ENCODE data around the gene TSTD1.
A peak's percentile ranks its signal among the peaks of the same experiment; 100 is the strongest.

The TSTD1 gene

DNA sequence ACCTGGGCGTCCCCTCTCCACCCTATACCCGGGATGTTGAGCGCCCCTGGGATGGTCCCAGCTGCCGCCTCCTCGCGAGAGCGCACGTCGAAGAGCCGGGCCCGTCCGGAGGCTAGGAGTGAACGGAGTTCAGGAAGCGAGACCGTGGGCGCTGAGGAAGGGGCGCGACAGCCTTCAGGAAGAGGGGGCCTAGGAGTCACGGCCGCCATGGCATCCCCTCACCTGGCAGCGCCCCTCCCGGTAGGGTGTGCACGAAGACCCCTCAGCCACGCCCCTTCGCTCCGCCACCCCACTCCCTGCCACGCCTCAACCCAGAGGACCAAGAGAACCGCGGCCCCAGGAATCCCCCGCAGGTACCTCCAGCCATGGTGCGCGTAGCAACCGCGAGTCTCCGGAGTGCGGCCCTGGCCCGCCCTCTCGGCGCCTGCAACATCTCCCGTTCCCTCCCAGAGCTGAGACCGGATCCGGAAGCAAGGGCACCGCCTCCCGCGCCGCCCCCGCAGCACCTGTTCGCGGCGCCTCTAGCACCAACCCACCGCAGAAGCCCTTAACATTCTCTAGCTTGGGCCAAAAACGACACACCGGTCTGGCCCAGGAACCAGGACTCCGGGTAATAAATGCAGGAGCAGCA is at the start of gene TSTD1:
Gene TSTD1 (minus strand): TSS at position 442 of the 631 bp plus-strand sequence. CDS start 75 bp downstream, at position 367.
- DNase-seq (ENCODE audit: low read depth, low spot score) = peak; percentile 75

DNA sequence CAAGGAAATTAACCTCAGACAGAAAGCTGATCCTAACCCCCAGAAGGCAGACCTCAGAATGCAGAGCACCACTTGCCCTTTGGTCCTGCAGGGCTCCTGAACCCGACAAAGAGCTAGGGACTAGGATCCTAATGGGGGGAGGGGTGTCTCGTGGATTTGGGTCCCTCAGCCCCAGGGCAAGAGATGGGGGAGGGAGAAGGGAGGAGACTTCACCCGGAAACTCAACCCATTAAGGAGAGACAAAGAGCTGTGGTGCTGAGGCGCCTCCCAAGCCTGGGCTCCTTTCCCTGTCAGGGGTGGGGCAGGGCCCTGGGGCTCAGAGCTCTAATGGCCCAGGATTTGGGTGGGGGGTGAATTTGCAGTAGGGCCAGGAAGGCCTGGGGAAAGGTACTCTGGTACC is 47.7 kb upstream of the TSTD1 start:
- no peak for DNase-seq (ENCODE audit: low read depth, low spot score)

- DNase-seq (ENCODE audit: low read depth, low spot score) = no peak
Measured at GRCh38 chr1:161085165-161085564, 46.4 kb upstream of the TSTD1 start.

GRCh38 chr1:161084597-161084988 is 45.8 kb upstream of the TSTD1 start:
- no peak for DNase-seq (ENCODE audit: low read depth, low spot score)

GRCh38 chr1:161083748-161084596 is 45.2 kb upstream of the TSTD1 start:
- DNase-seq (ENCODE audit: low read depth, low spot score) = no peak

GRCh38 chr1:161082996-161083747 is 44.4 kb upstream of the TSTD1 start:
- DNase-seq (ENCODE audit: low read depth, low spot score) = no peak

DNA sequence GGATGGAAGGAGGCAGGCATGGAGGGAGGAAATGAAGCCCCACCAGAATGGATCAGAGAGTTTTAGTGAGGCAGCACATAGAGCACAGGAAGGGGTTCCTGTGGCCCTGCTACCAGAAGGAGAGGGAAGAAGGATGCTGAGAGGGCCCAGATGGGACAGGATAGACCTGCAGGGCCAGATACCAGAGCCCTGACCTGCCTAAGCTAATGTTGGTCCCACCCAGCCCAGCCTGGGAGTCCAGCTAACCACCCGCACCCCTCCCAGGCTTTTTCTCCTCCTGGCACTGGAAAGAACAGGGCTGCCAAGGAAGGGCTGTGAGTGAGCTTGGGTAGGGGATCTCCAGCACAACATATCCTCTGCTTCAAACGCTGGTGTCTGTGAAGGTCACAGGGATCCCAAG is 43.7 kb upstream of the TSTD1 start:
- no peak for DNase-seq (ENCODE audit: low read depth, low spot score)

- DNase-seq (ENCODE audit: low read depth, low spot score) = no peak
Measured at GRCh38 chr1:161081519-161081918, 42.8 kb upstream of the TSTD1 start.

- DNase-seq (ENCODE audit: low read depth, low spot score) = no peak
Measured at GRCh38 chr1:161080441-161081405, 42.0 kb upstream of the TSTD1 start.

DNA sequence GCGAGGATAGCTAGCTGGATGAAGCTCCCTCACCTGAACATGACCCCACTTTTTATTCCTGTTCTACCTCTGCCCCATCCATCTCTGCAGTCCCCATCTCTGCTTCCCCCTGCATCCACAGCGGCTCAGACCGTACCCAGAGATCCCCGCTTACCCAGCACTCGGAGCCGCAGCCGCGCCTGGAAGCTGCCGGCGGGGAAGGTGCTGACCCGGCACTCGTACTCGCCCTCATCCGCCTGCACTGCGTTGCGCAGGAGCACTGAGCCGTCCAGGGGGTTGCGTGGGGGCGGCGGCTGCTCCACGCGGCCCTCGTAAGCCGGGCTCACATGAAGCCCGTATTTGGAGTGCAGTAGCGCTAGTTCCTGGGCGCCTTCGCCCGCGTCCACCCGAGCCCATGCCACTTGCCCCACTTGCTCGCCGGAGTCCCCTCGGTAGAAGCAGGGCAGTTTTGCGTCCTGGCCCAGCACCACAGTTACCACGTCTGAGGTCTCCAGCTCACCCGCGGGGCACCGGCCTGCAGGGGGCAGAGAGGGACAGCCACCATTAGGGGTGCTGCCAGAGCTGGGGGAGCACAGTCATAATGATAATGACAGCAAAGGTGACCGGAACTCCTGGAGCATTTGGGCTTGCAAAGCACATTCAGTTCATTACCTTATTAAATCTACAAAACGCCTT is 40.8 kb upstream of the TSTD1 start:
- no peak for DNase-seq (ENCODE audit: low read depth, low spot score)

- DNase-seq (ENCODE audit: low read depth, low spot score) = no peak
Measured at GRCh38 chr1:161077426-161077825, 38.7 kb upstream of the TSTD1 start.

DNA sequence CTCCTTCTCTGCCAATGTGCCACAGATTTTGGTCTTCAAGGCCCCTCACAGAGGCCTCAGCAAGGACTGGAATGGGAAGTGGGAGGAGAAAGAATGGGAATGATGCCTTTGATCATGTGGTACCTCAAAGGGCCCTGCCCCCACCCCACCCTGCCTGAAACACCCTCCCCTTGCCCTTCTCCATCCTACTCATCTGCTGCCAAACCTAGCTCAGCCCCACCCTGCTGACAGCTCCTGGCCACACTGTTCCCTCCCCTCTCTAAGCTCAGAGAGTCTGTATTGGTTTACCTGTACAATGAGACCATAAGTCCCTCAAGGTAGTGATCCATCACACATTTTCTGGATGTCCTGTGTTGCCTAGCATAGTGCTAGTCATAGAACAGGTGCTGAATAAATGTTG is 37.6 kb upstream of the TSTD1 start:
- DNase-seq (ENCODE audit: low read depth, low spot score) = no peak

DNA sequence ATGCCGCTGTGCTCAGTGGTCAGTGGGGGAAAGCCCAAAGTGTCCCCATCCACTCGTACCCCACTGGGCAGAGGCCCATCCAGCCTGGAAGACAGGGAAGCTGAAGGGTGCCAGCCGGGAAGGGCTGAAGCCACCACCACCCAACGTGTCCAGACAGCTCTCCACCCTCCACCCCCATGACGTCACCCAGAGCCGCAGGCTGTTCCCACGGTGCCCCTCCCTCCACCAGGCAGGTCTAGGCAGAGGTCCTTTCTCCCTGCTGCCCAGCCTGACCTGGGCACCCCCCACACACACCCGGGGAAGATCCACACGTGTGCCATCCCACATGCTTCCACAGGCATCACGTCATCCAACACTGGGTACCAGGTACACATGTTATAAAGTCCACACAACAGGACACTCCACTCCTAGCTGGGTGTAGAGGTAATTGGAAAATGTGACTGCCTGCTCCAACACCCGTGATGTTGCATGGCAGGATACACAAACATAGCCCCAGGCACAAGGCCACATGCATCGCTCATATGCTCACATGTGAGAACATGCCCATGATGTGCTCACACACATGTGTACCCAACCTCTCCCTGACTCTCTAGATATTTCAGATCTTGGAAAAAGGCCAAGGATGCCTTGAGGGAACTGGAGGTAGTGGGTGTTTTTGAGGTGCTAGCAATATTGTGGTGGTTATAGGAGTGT is 36.1 kb upstream of the TSTD1 start:
- no peak for DNase-seq (ENCODE audit: low read depth, low spot score)

- no peak for DNase-seq (ENCODE audit: low read depth, low spot score)
Measured at GRCh38 chr1:161073474-161074121, 34.8 kb upstream of the TSTD1 start.

GRCh38 chr1:161072751-161073449 is 34.1 kb upstream of the TSTD1 start:
- no peak for DNase-seq (ENCODE audit: low read depth, low spot score)

DNA sequence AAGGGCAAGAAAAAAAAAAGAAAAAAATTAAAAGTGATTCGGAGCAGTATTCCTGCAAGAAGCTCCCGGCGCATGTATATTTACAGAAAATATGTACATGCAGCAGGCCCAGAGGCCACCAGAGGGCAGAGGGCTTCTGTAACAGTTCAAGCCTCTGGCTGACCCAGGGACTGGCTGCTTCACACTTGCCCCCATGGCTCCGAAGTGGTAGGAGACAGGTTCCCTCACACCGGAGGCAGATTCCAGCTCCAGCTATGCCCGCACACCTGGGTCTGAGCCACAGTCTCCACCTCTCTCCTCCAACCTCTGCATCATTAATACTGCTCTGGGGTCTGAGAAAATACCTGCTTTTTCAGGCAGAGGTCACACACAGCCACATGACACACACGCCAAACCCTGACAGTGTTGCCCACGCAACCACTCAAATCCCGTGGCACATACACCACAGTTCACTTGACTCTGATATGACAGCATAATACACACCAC is 33.2 kb upstream of the TSTD1 start:
- no peak for DNase-seq (ENCODE audit: low read depth, low spot score)

- DNase-seq (ENCODE audit: low read depth, low spot score) = no peak
Measured at GRCh38 chr1:161070761-161071160, 32.0 kb upstream of the TSTD1 start.

DNA sequence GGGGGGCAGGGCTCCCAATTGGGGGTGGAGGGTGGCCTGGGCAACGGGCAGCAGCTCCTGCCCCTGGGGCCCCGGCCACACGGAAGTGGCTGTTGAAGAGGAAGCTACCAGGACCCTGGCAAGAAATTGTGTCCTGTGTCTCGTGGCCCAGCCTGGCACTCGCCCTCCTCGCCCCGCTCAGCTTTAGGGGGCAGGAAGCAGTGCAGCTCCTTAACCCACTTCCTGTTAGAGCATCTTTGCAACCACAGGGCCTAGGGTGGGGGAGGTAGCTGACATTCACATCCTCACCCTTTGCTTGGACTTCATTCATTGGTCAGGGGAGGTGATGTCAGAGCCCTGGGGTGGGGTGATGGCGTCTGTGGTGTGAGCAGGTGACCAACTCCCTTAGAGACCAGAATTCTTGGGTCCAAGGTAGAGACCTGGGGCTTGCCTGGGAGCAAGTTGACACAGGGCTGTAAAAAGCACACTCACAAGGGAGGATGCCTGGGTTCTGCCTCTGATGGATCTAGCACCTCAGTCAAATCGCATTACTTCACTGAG is 31.0 kb upstream of the TSTD1 start, which contains the start of gene ARHGAP30:
Gene ARHGAP30 (minus strand): TSS at position 161 of the 540 bp plus-strand sequence. CDS start 267 bp downstream, outside the sequence.
- DNase-seq (ENCODE audit: low read depth, low spot score) = peak; percentile 45

Measured in activated naive CD8-positive, alpha-beta T cell treated with anti-CD3 and anti-CD28 coated beads, Interleukin-2, amount 50 U/mL, for 16 hours (primary cell).